GM19025 (cell line): Measurements from ENCODE around the gene HBZ.
"Not testable (repeated sequence)": the region's sequence is repeated elsewhere in the genome, so short reads cannot be mapped to it uniquely, and the experiment has no call there.

Experiments used
- ATAC-seq: cut with Tn5 transposase; IDR thresholded peaks from one replicate; pipeline ENCODE4 v1.9.1; 2021; ENCODE audit warnings: mild to moderate bottlenecking, low read depth, moderate library complexity; ENCODE audit not compliant: unreplicated experiment

Gene HBZ

GRCh38 chr16:177394-177822, 25.0 kb downstream of the HBZ start:
- ATAC-seq = no peak

GRCh38 chr16:177981-178667, 25.7 kb downstream of the HBZ start:
- no peak for ATAC-seq

- no peak for ATAC-seq
These were observed 26.2 kb downstream of the HBZ start for GRCh38 chr16:178668-179015.

GRCh38 chr16:179211-180092, 27.0 kb downstream of the HBZ start:
- ATAC-seq = no peak

GRCh38 chr16:180101-180675, 27.7 kb downstream of the HBZ start, which contains the start of gene HBQ1:
Gene HBQ1, plus strand, starts transcription at chr16:180459. Its CDS starts 28 bp downstream, at chr16:180487.
- no peak for ATAC-seq

GRCh38 chr16:180681-181564, 28.5 kb downstream of the HBZ start:
- no peak for ATAC-seq

- no peak for ATAC-seq
These were observed 29.1 kb downstream of the HBZ start for GRCh38 chr16:181565-182021.

GRCh38 chr16:183005-183404, 30.6 kb downstream of the HBZ start:
- no peak for ATAC-seq

- ATAC-seq = no peak
These were observed 32.8 kb downstream of the HBZ start for GRCh38 chr16:185213-185612.

GRCh38 chr16:185691-186090, 33.2 kb downstream of the HBZ start:
- ATAC-seq = no peak

- no peak for ATAC-seq
These were observed 34.9 kb downstream of the HBZ start for GRCh38 chr16:187330-187729.

GRCh38 chr16:188674-189073, 36.2 kb downstream of the HBZ start:
- ATAC-seq = no peak

- no peak for ATAC-seq
These were observed 37.3 kb downstream of the HBZ start for GRCh38 chr16:189604-190186.

GRCh38 chr16:191831-192230, 39.4 kb downstream of the HBZ start:
- ATAC-seq = no peak

GRCh38 chr16:192686-193085, 40.2 kb downstream of the HBZ start:
- ATAC-seq = no peak

GRCh38 chr16:193441-193840, 41.0 kb downstream of the HBZ start:
- no peak for ATAC-seq

GRCh38 chr16:194516-194915, 42.1 kb downstream of the HBZ start:
- ATAC-seq = no peak

- ATAC-seq = no peak
These were observed 47.9 kb downstream of the HBZ start for GRCh38 chr16:200388-200787.

GRCh38 chr16:203246-203645, 50.8 kb downstream of the HBZ start:
- no peak for ATAC-seq

GRCh38 chr16:204046-204445, 51.6 kb downstream of the HBZ start:
- not testable (repeated sequence) for ATAC-seq
